ENCODE measurements around the gene IGF2.

IGF2 gene

DNA sequence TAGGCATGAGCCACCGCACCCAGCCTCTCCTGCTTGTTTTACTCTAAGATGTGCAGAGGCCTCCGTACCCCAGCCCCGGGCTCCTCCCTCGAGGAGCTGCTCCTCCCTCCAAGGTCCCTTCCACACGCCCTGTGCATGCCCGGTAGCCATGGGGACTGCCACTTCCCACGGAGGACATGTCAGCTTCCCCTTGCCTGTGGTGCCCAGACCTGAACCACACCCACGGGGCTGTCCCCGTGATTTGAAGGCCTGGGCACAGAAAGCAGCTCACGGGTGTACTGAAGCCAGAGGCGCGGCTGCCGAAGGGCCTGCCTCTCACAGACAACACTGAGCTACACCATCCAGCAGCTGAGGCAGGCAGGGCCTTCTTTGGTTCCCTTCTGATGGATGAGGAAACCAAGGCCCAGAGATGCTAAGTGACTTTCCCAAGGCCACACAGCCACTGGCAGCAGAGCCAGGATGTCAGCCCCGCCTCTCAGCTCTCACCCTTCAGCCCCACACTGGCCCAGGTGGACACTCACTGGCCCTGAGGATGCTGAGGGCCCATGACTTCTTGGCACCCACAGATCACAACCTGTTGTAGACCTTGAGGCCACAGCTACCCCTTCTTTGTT, 14.5 kb upstream of the IGF2 start:
- no peak for DNase-seq

DNA sequence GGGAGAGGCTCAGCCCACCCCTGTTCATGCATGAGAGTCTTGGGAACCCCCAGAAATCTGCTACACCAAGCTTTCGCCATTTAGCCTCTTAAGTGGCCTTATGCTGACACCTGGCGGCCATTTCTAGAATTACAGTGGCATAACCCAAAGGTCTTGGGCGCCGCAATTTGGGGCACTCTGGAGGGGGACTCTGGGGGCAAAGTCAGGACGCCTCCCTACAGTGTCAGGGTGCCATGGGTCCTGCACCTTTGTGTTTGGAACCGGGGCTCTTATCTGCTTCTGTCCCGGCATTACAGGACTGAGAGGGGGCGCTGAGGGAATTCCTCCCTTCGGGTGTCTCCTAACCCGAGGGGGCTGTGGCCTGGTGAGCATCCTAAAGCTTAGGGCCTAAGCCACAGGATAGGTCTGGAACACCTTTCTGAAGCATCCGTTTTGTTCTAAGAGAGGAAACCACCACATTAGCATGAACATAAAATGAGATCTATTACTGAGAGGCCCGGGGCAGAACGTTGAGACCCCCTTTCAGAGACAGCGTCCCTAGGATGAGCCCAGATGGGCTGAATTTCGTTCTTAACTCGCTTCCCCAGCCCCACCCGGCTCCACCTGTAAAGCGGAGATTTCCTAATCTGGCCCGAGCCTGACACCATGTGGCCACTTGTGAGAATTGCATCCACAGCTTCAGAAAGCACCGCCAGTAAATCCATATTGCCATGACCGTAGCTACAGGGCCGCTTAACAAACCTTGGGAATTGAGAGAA, 12.5 kb upstream of the IGF2 start:
- peak; percentile 79 for DNase-seq

DNA sequence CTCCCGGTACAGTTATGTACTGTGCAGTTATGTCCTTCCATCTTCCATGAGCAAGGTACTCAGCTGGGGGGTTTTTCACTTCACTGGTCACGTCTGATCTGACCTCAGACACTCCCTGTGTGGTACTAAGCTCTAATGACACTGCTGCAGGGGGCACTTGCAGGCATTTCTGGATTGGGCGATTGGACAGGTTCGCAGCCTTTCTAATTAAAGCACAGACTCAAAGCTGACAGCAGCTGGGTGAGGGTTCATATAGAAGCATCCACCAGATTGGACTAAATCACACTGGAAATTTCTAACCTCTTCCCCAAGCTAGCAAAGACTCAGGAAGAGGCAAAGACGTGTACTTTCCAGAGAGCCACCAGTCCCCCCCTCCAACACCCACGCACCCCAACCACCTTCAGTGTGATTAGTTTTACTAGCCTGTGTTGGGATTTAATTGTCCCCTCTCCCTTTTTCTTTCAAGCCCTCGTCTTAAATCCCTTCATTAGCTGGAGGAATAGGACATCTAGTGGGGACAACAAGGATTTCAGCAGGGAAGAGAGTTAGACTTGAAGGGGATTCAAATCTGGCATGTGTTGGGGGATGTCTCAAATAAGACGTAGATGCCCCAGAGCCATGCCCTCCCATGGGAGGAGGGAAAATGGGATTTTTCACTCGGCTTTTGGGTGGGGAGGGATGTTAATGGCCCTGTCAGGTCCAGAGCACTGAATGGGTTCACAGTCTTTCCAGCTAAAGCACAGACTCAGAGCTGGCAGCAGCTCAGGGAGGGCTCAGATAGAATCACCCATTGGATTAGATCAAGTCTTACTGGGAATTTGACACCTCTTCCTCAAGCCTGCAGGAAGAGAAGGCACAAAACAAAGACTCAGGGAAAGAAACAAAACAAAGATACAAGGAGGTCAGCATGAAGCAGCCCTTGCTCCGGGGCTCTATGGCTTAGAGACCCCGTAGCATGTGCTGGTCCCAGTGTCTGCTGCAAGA, 11.0 kb upstream of the IGF2 start:
- DNase-seq = peak; percentile 72

DNA sequence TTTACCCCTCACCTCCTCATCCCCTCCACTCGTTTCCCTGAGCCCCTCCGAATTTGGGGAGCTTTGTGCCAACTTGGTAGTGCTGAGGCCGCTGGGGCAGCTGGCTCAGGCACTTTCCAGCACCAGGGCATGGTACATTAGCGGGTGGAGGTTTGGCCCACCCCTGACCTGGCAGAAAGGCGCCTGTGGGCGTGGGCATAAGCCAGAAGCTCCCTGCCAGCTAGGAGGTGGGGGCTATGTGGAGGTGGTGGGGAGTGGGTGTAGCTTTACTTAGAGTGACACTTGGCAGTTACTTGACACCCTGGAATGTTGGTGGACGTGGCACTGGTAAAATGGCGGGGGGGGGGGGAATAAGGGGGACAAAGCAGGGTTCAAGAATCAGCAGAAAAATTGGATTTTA, 10.3 kb upstream of the IGF2 start:
- no peak for DNase-seq

DNA sequence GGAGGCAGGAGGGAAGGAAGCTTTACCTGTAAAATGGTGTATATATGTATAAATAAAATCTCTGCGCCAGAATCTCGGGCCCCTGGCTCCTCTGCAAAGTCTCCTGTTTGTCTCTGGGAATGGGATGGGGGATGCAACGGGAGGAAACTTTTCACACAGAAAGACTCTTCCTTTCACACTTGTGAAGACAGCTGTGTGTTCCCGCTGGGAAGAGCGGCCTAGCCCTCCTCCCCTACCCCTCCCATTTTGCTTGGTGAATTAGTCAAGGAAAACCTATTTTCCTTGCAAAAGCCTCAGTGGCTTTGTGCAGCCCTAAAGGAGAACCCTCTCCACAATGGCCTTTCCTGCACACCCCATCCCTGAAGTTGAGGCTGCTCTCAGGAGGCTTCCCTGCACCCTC, 9.4 kb upstream of the IGF2 start:
- no peak for DNase-seq

DNA sequence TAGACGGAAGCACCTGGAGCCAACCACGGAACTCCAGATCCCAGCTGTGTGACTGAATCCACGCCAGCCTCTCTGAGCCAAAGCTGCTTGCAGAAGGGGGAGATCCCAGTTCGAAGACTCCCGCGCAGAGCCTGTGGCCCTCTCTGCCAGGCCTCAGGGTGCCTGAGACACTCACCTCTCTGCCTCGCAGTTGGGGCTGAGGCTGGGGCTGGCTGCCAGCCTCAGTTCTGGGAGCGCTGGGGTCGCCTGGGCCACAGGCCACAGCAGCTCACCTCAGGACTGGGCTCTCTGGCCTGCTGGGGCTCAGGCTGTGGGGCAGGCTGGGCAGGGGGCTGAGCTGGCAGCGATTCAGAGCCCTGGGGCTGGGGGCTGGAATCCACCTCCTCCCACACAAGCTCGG, 8.2 kb upstream of the IGF2 start:
- DNase-seq = no peak

DNA sequence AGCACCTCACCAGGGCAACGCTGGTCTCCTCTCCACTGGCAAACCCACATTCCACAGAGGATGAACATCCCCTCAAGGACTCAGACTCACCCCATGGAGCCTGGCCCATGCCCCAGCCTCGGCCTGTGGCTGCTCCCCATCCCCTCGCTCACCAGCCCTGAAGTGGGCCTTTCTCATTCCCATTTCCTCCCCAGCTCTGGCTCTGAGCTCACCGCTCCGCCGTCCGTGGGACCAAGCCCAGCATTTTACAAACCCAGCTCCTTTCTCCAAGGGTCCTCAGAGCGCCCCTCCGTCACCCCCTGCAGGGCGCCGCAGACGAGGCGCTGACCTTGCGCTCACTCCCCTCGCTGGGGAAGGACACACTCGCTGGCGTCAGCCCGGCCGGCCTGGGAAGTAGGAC, 6.9 kb upstream of the IGF2 start:
- DNase-seq = no peak

DNA sequence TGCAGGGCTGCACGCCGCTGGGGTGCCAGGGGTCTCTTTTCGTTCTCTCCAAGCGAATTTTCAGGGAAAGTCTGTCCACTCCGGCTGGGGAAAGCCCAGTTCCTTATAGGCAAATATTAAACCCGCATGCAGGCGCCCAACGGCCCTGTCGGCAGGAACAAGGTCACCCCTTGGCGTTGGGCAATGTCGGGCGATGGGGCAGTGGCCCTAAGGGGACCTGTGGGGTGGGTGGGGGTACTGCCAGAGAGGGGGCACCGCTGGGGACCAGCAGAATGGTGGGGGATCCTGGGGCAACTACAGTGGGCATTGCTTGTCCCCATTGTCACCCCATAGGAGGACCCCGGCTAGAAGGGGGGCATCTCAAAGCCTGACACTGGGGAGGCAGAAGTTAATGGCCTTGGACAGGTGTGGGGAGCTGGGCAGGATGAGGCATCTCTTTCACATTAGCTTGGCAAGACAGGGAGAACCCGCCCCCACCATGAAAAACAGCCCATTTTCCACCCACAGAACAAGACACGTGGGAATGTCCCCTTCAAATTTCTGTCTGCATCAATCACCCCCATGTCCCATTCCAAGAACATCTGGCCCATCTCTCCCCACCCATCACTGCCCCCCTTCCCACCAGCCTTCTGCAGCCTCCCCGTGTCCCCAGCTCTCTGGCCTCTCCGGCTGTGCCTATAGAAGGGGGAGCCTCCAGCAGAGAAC, 5.5 kb upstream of the IGF2 start:
- no peak for DNase-seq

DNA sequence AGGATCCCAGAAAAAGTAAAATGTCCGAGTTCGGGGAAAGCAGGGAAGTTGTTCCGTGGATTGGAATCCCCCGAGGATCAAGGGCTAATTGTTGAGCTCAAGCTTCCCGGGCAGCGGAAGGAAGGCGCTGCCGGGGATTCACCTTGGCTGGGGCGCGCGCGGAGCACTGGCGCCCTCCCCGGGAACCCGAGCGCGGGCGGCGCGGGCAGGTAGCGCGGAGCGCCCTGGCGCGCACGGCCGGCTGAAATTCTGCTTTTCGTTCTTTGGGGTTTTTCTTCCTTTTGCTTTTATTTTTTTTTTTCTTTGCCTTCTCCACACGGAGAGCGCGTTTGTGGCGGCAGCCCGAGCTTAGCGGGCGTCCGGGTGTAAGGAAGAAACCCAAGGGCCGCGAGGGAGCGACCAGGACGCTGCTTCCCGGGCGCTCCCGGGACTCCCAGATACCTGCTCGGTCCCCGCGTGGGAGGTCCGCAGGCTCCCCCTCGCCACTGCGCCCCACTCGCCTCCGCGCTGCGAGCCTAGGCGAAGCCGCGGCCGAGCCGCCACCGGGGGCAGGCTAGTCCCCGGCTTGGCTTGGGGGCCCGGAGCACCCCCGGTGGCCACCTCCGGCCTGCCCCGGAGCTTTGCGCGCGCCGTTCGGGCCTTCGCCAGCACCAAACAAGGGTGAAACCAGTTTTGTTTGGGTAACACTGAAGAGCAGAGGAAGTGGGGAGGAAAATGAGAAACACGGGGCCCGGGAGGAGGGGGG, 4.8 kb upstream of the IGF2 start:
- DNase-seq = peak; percentile 12

DNA sequence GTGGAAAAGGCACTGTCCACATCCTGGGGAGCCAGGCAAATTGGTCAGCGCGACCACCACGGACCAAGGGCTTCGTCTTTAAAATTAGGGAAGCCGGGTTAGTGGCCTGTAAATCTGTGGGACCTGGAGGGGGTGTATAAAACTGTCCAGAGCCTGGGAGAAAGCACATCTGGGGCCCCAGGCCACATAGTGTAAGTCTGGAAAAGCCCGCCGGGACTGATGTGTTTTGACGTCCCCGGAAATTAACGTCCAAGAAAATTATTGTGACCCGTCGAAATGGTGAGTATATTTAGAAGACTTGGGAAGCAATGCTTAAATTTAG, 4.2 kb upstream of the IGF2 start:
- DNase-seq = no peak

DNA sequence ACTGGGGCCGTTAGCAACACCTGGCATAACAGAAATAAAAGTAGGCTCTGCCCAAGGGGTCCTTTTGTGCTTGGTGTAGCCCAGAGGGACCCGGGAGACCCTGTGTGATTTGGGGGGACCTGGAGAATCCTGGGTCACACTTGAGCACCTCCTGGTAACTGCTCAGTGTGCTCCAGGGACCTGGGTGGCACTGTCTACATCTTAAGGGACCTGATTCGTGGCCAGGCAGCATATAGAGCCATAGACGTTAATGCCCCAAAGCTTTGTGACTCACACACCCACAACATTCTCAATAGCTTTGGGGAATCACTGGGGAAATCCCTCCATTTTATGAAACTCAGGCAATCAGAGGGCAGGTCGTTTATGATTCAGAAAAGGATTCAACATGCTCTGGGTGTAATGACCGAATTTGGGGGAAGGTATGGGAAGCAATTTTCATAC, 3.6 kb upstream of the IGF2 start:
- no peak for DNase-seq

DNA sequence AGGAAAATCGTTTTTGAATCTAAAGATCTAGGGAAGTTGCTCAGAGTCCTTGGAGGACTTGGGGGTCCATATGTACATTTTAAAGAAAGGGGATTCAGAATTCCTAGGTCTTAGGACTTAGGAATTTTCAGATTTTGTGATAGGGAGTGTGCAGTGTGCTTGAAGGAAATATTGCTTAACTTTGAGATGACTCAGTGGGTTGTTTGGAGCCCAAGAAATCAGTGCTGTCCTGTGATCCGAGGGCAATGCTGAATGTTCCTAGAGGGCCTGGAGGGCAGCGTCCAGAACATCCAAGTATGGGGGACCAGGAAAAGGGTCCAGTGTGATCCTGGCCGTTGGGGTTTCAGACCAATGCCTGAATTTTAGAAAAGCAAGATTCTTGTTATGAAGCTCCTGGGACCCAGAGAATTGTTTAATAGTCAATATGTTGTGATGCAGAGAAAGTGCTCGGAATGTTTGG, 3.1 kb upstream of the IGF2 start:
- no peak for DNase-seq

DNA sequence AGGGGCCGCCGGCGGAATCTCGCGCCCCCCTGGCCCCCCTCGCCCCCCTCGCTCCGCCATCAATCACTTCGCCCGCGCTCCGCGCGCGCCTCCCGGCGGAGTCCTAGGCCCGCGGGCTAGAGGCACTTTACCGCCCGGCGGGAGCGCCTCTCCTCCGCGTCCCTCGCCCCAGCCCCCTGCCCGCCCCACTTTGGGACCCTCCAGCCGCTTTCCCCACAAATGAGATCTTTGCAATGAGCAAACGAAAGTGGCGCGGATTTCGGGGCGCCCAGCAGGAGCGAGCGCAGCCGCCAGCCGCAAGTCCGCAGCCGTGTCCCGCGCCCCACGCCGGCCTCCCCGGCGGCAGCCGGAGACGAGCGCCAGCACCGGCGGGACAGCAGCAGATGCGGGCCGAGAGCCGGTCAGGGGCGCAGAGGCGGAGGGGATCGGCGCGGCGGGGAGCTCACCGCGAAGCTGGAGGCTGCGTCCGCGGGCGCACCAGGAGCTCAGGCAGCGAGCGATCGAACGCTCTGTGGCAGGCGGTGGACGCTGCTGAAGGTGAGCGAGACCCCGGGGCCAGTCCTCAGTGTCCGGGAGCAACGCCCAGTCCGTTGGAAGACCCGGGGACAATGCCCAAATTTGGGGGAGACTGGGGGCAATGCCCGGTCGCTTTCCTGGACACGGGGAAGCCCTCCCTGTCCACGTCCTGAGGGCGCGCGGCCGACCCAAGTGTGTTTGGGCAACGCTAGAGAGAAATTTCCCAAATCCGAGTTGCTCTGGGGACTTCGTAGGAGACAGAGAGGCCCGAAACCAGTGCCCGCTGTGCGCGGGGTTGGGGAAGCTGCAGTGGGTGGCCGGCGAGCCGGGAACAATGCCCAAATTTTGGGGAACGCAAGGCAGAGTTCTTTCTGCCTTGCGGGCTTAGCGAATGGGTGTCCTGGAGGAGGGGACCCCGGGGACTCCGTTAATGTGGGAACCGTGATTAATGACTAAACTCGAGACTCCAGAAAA, 1.5 kb upstream of the IGF2 start:
- no peak for DNase-seq

DNA sequence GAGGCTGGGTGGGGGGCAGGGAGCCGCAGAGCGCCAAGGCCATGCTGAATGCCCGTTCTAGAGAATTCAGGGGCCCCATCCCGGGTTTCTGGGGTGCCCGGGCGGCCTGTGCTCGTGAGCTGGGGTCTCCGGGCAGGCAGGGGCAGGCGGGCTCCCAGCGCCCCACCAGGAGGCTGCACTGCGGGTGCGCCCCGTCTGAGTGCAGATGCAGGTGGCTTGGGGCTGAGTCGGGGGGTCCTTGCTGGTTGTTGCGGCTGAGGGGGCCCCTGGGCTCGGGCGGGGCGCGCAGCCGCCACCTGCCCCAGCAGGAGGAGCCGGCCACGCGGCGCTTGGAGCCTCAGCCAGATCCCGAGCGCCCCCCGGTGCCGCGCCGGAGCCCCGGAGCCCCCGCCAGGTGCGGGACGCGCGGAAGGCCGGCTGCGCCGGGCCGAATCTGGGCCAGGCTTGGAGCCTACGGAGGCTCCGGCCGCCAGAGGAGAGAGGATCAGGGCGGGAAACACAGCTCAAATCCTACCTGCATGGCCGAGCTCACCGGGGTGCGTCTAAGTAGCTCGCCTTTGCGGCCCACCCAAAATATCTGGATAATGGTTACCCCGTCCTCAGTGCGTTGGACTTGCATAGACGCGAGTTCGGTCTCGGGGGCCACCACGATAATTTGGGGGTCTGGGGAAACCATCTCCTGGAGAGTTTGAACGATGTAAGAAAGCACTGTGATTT, 590 bp upstream of the IGF2 start:
- DNase-seq = peak; percentile 18

DNA sequence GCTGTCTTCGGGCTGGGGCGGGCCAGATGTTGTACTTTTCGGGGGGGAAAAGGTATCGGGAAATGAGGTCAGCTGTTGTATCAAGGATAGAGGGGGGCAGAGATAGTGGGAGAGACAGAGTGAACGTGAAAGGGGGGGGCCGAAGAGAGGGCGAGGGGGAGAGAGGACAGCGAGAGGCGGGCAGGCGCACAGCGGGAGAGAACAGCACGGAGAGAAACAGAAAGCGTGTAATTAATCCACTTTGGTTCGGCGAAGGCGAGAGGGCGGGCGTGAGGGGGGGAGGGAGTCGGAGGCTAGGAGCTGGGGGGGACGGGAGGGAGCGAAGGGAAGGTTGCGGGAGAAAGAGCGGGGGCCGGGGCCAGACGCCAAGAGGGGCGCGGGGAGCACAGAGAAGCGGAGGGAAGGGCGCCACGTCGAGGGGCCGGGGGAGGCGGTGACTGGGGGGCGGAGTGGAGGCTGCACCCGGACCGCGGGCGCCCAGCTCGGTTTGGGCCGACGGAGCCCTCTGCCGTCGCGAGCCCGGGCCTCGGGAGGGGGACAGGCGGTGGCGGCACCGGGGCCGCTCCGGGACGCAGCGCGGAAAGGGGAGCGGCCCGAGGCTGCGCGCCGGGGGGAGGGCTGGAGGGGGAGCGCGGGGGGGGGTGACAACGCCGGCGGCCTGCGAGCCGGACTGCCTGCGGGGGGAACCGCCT, 612 bp downstream of the IGF2 start:
- DNase-seq = peak; percentile 38

DNA sequence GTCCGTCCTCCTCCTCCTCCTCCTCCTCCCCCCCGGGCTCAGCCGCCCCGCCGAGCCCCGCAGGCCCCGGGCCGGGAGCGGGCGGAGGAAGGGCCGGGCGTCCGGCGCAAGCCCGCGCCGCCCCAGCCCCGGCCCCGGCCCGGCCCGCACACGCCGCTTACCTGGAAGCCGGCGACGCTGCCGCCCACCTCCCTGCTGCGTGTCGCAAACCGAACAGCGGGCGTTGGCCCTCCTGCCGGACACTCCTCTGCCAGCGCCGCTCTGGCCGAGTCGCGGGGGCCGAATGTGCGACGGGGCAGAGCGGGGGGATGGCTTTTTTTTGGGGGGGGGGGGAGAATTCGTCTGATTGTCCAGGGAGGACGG, 1.1 kb downstream of the IGF2 start:
- DNase-seq = peak; percentile 5

DNA sequence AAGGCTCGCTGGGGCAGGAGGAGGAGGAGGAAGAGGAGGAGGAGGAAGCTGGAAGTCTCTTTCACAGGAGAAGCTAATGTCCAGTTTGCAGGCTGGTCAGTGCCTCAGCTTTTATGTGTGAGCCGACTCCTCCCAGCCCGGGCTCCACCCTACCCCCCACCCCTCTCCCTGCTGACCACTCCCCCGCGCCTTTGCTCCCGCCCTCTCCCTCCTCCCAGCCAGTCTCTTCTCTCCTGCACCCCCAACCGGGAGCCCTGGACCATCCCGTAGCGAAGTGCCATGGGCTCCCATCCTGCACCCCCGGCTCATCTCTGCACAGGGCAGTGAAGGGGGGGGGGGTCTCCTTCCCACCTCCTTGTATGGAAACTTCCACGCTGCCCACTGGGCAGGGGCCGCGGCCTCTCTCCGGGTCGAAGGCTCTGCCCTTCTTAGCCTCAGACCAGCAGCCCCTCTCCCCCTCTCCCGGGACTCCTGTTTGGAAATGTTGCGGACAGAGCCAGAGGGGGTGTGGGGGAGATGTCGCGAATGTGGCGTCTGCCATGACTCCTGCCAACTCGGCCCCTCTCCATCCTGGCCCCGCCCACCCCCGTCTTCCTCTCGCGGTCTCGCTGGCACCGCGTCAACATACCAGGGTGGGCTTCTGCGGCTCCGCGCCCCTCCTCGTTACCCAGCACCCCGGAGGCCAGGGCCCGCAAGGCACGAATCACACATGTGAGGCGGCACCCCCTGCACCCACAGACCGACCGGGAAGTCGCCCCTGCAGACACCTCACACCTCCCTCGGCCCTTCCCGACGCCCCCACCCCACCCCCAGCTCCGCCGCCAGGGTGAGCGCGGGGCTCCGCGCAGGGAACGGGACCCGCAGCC, 1.8 kb downstream of the IGF2 start:
- DNase-seq = peak; percentile 37

DNA sequence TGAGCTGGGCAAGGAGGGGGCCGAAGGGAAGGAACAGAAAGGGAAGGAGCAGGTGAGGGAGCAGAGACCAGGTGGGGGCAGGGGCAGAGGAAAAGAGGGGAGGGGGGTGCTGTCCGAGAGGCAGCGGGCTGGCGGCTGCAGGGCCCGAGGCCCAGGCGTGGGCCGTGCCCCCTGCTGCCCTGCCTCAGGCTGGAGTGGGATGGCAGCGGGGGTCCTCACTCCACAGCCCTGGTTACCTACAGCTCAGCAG, 2.3 kb downstream of the IGF2 start:
- DNase-seq = no peak
